ENCODE data around the gene IFNL4.
"Not testable (repeated sequence)": the region's sequence is repeated elsewhere in the genome, so short reads cannot be mapped to it uniquely, and the experiment has no call there.

The IFNL4 gene

GRCh38 chr19:39246951-39247669 is 1.5 kb downstream of the IFNL4 start:
- no peak for DNase-seq
- Histone ChIP-seq H3K27ac (no peak overlapping the region), H3K27me3 (ENCODE audit: insufficient read depth, low read depth, severe bottlenecking) (no peaks in the 10 kb centered on the region), H3K4me3 (ENCODE audit: low read depth, low read length) (no peak overlapping the region), H3K36me3 (no peaks in the 10 kb centered on the region), H3K9me3 (ENCODE audit: severe bottlenecking) (no peaks in the 10 kb centered on the region)
- TF ChIP-seq CTCF (IDR thresholded peaks at IDR 0.05; ENCODE audit: low read depth, low read length): no peak

- H3K27me3 ChIP-seq (ENCODE audit: insufficient read depth, low read depth, severe bottlenecking); H3K27ac ChIP-seq; DNase-seq: not testable (repeated sequence)
These were observed 3.5 kb downstream of the IFNL4 start for GRCh38 chr19:39245166-39245565.

GRCh38 chr19:39244410-39245100 is 4.1 kb downstream of the IFNL4 start, which contains the start of gene IFNL3:
Gene IFNL3 (minus strand): TSS chr19:39245006. CDS start chr19:39244967, 39 bp downstream.
- H3K4me3 ChIP-seq (ENCODE audit: low read depth, low read length); H3K36me3 ChIP-seq; DNase-seq; H3K27me3 ChIP-seq (ENCODE audit: insufficient read depth, low read depth, severe bottlenecking); H3K9me3 ChIP-seq (ENCODE audit: severe bottlenecking); H3K27ac ChIP-seq: not testable (repeated sequence)

More at GRCh38 chr19:39245166-39245565, 3.5 kb downstream of the IFNL4 start:
- H3K9me3 ChIP-seq (ENCODE audit: severe bottlenecking); H3K4me3 ChIP-seq (ENCODE audit: low read depth, low read length); H3K36me3 ChIP-seq: not testable (repeated sequence)

GRCh38 chr19:39243741-39244140 is 4.9 kb downstream of the IFNL4 start:
- not testable (repeated sequence) for H3K36me3 ChIP-seq; H3K27ac ChIP-seq; H3K9me3 ChIP-seq (ENCODE audit: severe bottlenecking); DNase-seq; H3K4me3 ChIP-seq (ENCODE audit: low read depth, low read length); H3K27me3 ChIP-seq (ENCODE audit: insufficient read depth, low read depth, severe bottlenecking)

GRCh38 chr19:39240421-39240820 is 8.2 kb downstream of the IFNL4 start:
- Histone ChIP-seq H3K4me3 (ENCODE audit: low read depth, low read length) (no peak overlapping the region), H3K27me3 (ENCODE audit: insufficient read depth, low read depth, severe bottlenecking) (no peaks in the 10 kb centered on the region), H3K9me3 (ENCODE audit: severe bottlenecking) (no peaks in the 10 kb centered on the region), H3K36me3 (no peaks in the 10 kb centered on the region), H3K27ac (no peak overlapping the region)
- no peak for TF ChIP-seq CTCF (IDR thresholded peaks at IDR 0.05; ENCODE audit: low read depth, low read length)
- DNase-seq: no peak

GRCh38 chr19:39238944-39239343 is 9.7 kb downstream of the IFNL4 start:
- H3K36me3 ChIP-seq: no peaks in the 10 kb centered on the region
- TF ChIP-seq CTCF (IDR thresholded peaks at IDR 0.05; ENCODE audit: low read depth, low read length): no peak
- DNase-seq: no peak
- no peak overlapping the region for H3K4me3 ChIP-seq (ENCODE audit: low read depth, low read length)
- no peaks in the 10 kb centered on the region for H3K9me3 ChIP-seq (ENCODE audit: severe bottlenecking)
- no peaks in the 10 kb centered on the region for H3K27me3 ChIP-seq (ENCODE audit: insufficient read depth, low read depth, severe bottlenecking)
- H3K27ac ChIP-seq: no peak overlapping the region

GRCh38 chr19:39238209-39238608 is 10.4 kb downstream of the IFNL4 start:
- no peak for DNase-seq
- Histone ChIP-seq H3K27ac (no peak overlapping the region), H3K9me3 (ENCODE audit: severe bottlenecking) (no peaks in the 10 kb centered on the region), H3K27me3 (ENCODE audit: insufficient read depth, low read depth, severe bottlenecking) (no peaks in the 10 kb centered on the region), H3K4me3 (ENCODE audit: low read depth, low read length) (no peak overlapping the region), H3K36me3 (no peaks in the 10 kb centered on the region)
- TF ChIP-seq CTCF (IDR thresholded peaks at IDR 0.05; ENCODE audit: low read depth, low read length): no peak
